HG02852 (cell line): ENCODE measurements around the gene CNPPD1.
"Not testable (repeated sequence)": the region's sequence is repeated elsewhere in the genome, so short reads cannot be mapped to it uniquely, and the experiment has no call there.

Experiments used
- ATAC-seq: cut with Tn5 transposase; IDR thresholded peaks from one replicate; pipeline ENCODE4 v1.9.1; 2021; ENCODE audit warnings: mild to moderate bottlenecking, moderate library complexity; ENCODE audit not compliant: unreplicated experiment

CNPPD1 gene

DNA sequence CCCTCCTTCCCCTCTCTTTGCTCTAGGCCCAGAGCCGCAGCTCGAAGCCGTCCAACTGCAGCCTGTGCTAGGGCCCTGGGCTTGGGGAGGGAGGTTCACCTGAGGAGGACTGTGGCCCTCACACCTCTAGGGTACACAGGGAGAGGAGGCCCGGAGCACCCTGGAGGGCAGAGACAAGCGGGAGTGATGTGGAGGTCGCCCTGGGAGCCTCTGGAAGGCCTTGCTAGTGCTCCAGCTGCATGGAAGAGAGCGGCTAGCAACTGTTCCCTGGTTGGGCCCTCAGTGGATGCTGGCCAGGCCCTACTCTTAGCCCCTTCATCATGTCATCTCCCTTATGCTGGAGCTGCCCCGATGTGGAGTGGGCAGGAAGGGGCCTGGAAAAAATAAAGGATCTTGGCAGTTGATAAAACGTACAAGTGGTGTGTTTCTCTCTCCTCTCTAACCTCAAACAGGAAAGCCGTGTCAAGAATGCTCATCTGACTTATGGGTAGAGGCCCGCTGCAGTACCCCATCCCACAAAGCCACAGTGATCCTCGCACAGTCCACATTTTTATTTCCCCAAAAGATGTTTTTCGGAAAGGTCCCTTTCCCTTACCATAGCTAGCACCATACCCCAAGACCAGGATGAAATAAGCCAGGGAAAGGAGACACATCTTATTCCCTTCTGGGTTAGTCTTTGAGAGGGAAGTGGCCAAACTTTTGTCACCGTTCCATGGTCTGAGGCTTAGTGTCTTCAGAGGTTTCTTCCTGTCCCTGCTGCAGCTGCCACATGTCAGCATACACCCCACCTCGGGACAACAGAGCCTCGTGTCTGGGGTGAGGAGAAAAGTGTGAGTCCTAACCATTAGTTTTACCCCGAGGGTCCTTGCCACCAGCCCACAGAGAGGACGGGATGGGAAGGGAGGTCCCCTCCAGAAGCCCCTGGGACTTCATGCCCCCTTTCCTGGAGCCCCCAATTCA, 32.8 kb upstream of the CNPPD1 start:
- no peak for ATAC-seq

DNA sequence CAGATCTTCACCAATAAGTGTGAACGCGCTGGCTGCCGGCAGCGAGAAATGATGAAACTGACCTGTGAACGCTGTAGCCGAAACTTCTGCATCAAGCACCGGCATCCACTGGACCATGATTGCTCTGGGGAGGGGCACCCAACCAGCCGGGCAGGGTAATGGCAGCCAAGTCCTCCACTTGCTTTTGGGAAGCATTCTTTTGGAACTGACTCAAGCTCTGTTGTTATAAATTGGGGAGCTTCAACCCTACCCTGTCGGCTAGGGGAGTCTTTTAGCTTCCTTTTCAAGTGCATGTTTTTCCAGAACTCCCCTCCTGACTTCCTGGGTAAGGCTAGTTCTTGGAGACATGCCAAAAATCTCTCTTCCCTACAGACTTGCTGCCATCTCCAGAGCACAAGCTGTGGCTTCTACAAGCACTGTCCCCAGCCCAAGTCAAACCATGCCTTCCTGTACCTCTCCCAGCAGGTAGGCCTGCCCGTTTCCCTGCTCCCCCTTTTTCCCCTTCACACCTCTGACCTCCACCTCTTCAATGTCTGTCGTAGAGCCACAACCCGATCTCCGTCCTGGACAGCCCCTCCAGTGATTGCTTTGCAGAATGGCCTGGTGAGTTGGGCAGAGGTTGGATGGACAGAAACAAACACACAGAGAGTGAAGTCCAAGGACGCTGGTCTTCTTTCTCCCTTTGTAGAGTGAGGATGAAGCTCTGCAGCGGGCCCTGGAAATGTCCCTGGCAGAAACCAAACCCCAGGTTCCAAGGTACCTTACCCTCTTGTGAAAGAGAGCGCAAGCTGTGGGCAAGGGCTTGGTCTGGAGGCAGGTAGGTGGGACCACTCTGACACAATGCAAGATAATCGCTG, 31.4 kb upstream of the CNPPD1 start:
- ATAC-seq = no peak

DNA sequence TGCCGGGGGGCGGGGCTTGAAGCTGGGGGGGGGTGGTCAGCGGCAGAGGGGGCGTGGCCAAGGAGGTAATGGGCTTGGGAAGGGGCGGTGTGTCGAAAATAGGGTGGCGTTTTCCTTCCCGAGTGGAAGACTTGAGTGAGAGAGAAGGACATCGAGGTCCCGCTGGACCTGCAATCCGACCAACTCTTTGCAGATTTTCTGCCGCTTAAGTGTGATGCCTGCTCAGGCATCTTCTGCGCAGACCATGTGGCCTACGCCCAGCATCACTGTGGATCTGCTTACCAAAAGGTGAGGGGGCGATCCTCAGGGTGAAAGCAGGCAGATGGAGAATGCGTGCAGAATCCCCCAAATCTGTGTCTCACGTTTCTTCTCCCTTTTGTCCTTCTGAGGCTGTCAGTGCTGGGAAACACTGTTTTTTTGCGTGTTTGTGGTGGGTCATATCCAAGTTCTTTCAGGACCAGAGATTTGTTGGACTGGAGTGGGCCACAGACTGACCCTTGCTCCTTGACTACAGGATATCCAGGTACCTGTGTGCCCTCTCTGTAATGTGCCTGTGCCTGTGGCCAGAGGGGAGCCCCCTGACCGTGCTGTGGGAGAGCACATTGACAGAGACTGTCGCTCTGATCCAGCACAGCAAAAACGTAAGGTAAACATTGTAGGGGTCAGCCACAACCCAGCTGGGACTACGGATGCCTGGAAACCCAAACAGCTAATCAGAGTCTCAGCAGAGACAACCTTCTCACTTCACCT, 30.6 kb upstream of the CNPPD1 start:
- no peak for ATAC-seq

DNA sequence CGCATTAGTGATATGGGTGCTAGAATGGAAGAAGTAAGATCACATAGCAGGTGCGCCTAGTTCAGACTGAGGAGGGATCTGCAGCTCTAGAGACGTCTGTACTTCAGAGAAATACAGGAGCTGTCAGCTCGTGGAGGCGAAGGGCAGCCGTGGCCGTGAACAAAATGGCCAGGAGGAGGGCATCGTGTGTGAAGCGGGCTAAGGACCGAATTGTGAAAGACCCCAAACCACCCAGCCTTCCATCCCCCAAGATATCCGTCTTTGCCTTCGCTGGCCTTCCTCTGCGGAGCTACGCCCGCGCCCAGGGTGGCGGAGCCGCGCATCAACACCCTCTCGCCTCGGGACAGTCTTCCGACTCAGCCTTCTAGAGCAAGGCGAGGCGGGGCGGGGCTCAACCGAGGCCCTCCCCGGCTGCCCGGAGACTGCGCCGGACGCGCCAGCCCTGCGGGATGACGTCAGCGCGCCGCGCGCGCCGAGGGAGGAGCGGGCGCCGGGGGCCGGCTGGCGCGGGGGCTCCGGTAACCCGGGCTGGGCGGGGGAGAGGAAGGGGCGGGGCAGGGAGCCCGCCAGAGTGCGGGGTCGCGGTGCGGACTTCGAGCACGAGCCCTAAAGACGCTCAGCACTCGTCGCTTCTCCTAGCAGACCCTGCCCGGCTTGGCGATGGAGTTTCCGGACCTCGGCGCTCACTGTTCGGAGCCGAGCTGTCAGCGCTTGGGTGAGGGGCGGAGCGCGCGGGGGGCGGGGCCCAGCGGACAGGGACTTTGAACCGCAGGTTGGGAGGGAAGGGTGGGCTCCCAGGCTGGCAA, 29.8 kb upstream of the CNPPD1 start, which contains the start of gene ZFAND2B:
Gene ZFAND2B (plus strand): TSS at position 455 of the 806 bp plus-strand sequence. CDS start 206 bp downstream, at position 661.
- peak; percentile 97 for ATAC-seq

DNA sequence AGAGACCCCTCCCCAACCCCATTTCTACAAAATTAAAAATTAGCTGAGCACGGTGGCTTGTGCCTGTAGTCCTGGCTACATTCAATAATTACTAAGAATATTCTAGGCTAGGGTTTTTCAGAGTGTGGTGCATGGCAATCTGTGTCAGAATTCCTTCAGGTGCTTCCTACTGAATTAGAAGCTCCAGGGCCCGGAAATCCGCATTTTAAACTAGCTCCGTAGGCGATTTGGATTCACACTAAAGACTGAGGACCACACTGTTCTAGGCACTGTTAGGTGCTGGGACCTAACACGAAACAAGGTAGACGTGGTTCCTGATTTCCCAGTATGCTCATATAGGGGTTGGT, 29.2 kb upstream of the CNPPD1 start:
- no peak for ATAC-seq

DNA sequence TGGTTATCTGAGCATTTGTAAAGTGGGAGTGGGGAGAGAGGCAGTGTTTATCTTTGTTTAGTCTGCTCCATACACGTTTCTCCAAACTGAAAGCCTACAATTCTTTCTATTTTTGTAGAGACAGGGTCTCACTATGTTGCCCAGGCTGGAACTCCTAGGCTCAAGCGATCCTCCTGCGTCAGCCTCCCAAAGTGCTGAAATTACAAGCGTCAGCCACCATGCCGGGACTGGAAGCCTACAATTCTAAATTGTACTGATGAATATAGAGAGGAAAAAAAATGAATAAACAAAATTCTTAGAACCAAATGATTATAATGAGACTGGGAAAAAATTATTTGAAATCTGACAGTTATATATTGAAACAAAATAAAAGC, 28.4 kb upstream of the CNPPD1 start:
- no peak for ATAC-seq

DNA sequence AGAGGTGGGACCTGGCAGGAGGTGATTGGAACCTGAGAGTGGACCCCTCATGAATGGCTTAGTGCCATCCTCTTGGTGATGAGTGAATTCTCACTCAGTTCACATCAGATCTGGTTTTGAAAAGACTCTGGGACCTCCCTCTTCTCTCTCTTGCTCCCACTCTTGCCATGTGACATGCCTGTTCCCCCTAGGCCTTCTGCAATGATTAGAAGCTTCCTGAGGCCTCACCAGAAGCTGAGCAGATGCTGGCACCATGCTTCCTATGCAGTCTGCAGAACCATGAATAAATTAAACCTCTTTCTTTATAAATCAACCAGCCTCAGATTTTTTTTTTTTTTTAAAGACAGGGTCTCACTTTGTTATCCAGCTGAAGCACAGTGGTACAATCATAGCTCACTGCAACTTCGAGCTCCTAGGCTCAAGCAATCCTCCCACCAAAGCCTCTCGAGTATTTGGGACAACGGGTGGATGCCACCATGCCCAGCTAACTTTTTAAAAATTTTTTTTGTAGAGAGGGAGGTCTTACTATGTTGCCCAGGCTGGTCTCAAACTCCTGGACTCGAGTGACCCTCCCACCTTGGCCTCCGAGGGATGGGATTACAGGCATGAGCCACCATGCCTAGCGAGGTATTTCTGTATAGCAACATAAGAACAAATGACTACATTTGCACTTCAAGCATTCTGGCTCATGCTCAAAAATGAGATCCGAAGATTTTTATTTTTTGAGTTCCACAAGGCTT, 27.9 kb upstream of the CNPPD1 start:
- no peak for ATAC-seq

DNA sequence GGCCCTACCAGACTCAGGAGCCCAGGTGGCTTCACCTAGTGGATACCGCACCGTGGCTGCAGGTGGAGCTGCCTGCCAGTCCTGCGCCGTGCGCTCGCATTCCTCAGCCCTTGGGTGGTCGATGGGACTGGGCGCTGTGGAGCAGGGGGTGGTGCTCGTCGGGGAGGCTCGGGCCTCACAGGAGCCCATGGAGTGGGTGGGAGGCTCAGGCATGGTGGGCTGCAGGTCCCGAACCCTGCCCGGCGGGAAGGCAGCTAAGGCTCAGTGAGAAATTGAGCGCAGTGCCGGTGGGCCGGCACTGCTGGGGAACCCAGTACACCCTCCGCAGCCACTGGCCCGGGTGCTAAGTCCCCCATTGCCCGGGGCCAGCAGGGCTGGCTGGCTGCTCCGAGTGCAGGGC, 24.6 kb upstream of the CNPPD1 start:
- not testable (repeated sequence) for ATAC-seq

DNA sequence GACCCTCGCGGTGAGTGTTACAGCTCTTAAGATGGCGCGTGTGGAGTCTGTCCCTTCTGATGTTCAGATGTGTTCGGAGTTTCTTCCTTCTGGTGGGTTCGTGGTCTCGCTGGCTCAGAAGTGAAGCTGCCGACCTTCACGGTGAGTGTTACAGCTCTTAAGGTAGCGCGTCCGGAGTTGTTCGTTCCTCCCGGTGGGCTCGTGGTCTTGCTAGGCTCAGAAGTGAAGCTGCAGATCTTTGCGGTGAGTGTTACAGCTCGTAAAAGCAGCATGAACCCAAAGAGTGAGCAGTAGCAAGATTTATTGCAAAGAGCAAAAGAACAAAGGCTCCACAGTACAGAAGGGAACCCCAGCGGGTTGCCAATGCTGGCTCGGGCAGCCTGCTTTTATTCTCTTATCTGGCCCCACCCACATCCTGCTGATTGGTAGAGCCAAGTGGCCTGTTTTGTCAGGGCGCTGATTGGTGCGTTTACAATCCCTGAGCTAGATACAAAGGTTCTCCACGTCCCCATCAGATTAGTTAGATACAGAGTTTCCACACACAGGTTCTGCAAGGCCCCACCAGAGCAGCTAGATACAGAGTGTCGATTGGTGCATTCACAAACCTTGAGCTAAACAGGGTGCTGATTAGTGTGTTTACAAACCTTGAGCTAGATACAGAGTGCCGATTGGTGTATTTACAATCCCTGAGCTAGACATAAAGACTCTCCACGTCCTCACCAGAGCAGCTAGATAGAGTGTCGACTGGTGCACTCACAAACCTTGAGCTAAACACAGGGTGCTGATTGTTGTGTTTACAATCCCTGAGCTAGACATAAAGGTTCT, 24.0 kb upstream of the CNPPD1 start:
- ATAC-seq = not testable (repeated sequence)

DNA sequence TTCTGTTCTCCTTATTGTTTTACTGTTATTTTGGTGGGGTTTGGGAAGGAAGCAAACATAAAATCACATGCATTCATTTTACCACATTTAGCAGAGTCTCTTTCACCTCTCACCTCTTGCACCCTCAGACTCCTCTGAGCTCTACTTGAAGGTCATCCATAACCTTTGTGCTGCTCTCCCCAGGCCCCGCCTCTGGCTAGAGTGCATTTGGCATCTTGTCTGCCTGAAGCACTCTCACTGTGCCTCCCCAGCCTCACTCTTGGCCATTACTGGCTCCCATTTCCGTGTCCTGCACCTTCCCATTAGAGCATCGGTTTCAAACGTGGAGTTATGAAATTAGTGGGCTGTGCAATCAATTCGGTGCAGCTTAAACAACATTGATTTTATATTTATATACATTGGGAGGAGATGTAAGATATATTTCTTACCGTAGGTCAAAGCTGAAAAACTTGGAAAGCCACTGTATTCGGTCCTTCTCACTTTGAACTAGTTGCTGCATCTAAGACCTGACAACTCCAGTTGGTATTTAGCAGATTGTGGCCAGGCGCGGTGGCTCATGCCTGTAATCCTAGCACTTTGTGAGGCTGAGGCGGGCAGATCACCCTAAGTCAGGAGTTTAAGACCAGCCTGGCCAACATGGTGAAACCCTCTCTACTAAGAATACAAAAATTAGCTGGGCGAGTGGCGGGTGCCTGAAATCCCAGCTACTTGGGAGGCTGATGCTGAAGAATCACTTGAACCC, 22.9 kb upstream of the CNPPD1 start:
- no peak for ATAC-seq

DNA sequence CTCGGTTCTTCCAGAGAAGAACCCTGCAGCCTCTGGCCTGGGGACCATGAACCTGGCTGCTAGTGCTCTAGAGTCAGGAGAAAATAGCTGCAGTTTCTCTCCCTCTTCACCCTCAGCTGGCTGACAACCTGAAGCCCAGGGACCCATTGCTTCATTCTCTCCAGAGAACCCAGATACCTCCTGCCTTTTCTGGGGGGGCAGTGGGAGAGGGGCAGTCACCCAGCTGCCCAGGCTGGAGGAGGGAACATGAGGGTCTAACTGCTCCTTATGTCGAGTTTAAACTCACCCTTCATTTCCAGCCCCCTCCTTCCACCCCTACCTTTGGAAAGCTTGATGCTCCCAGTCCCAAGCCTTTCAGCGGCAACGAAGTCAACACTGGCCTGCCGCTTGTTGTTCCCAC, 22.2 kb upstream of the CNPPD1 start:
- no peak for ATAC-seq

DNA sequence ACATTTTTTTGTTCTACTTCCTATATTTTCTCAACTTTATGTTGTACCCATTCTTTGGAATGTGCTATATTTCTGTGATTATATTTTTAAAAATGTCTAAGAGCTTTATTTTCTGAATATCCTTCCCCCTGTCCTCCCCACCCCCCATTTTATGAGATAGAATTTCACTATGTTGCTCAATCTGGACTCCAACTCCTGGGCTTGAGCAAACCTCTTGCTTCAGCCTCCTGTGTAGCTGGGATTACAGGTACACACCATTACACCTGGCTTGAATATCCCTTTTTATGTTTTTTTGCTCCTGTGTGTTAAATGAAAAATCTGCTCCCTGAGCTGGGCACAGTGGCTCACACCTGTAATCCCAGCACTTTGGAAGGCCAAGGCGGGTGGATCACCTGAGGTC, 20.7 kb upstream of the CNPPD1 start:
- ATAC-seq = no peak

DNA sequence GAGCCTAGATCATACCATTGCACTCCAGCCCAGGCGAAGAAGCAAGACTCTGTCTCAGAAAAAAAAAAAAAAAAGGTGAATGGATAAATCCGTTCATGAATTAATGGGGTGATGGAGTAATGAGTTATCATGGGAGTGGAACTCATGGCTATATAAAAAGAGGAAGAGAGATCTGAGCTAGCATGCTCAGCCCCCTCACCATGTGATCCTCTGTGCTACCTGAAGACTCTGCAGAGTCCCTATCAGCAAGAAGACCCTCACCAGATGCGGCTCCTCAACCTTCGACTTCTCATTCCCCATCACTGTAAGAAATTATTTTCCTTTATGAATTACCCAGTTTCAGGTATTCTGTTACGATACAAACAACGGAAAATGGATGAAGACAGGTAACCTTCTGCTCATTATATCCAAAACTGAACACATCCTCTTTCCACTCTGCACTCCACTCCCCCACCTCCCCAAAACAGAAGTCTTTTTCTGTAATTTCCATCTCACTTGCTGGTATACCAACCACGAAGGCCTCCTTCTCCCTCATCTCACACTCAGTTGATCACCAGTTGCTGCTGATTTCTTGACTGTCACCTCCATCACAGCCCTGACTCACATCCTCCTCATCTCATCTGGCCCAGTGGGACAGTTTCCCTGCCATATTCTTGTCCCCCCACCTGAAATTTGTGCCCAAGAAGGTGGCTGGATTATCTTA, 10.2 kb upstream of the CNPPD1 start:
- ATAC-seq = no peak

DNA sequence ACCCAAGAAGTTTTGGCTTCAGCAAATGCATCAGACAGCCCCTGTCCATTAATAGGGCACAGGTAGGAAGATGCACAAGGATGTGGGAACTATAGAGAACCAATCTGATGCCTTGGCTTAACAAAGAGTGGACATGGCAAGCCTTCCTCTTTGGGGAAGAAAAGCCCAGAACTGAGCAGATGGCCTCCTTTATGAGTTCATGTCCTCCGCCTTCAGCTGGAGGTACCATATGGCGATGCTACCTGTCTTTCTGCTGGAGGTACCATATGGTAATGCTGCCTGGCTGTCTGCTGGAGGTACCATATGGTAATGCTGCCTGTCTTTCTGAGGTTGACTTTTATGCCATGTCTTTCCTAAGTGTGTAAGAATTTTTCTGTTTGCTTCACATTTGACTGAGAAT, 7.4 kb upstream of the CNPPD1 start:
- no peak for ATAC-seq

DNA sequence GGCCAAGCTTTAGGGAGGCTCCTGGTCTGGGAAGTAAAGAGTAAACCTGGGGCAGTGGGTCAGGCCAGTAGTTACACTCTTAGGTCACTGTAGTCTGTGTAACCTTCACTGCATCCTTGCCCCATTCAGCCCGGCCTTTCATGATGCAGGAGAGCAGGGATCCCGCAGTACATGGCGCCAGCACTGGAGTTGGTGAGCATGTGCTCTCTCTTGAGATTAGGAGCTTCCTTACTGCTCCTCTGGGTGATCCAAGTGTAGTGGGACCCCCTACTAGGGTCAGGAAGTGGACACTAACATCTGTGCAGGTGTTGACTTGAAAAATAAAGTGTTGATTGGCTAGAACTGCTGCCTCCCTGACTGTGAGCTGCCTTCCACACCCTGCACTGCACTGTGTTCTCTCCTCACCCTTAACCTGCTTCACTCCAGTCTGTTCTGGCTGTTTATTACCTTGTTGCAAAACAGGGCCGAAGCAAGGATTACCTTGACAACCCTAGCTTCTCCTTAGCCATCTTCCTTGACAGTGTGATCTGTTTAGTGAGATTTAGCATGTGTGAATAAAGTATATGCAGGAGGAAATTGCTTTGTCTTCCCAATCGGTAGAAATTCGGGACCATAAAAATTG, 6.5 kb upstream of the CNPPD1 start:
- ATAC-seq = no peak

DNA sequence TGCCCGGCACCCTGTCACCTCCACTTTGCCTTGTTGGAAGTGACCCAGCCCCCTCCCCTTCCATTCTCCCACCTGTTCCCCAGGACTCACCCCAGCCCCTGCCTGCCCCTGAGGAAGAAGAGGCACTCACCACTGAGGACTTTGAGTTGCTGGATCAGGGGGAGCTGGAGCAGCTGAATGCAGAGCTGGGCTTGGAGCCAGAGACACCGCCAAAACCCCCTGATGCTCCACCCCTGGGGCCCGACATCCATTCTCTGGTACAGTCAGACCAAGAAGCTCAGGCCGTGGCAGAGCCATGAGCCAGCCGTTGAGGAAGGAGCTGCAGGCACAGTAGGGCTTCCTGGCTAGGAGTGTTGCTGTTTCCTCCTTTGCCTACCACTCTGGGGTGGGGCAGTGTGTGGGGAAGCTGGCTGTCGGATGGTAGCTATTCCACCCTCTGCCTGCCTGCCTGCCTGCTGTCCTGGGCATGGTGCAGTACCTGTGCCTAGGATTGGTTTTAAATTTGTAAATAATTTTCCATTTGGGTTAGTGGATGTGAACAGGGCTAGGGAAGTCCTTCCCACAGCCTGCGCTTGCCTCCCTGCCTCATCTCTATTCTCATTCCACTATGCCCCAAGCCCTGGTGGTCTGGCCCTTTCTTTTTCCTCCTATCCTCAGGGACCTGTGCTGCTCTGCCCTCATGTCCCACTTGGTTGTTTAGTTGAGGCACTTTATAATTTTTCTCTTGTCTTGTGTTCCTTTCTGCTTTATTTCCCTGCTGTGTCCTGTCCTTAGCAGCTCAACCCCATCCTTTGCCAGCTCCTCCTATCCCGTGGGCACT, 5.8 kb upstream of the CNPPD1 start:
- ATAC-seq = no peak
